HG02759 (cell line): ENCODE results near the gene THSD8.
"Not testable (repeated sequence)": the region's sequence is repeated elsewhere in the genome, so short reads cannot be mapped to it uniquely, and the experiment has no call there.

ENCODE experiments used
- ATAC-seq: cut with Tn5 transposase; IDR thresholded peaks from one replicate; pipeline ENCODE4 v1.9.1; 2021; ENCODE audit warnings: mild to moderate bottlenecking, moderate library complexity; ENCODE audit not compliant: unreplicated experiment

The THSD8 gene

DNA sequence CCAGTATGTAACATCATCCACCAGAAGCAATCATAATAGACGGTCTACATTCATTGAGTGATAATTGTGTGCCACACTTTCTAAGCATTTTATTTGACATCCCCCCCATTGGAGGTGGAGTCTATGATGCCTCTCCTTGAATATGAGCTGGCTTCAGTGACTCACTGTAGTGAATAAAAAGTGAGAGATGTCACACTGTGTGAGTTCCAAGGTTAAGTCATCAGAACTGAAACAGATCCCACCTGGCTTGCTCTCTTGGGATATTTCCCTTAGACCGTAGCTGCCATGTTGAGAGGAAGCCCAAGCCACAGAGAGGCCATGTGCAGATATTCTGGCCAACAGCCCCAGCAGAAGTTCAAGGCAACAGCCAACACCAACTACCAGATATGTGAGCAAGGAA lies 19.9 kb downstream of the THSD8 start:
- no peak for ATAC-seq

GRCh38 chr19:12825254-12826131 lies 23.6 kb downstream of the THSD8 start:
- no peak for ATAC-seq

- ATAC-seq: no peak
Observed at GRCh38 chr19:12828494-12828893, 26.6 kb downstream of the THSD8 start.

GRCh38 chr19:12833418-12833737 lies 31.5 kb downstream of the THSD8 start:
- ATAC-seq: no peak

- no peak for ATAC-seq
Observed at GRCh38 chr19:12833738-12834565, 32.1 kb downstream of the THSD8 start.

GRCh38 chr19:12834566-12834943 lies 32.7 kb downstream of the THSD8 start, which contains the start of gene RTBDN:
RTBDN (minus strand) TSS chr19:12834579; CDS start chr19:12829979, 4,600 bp downstream.
- ATAC-seq: no peak

DNA sequence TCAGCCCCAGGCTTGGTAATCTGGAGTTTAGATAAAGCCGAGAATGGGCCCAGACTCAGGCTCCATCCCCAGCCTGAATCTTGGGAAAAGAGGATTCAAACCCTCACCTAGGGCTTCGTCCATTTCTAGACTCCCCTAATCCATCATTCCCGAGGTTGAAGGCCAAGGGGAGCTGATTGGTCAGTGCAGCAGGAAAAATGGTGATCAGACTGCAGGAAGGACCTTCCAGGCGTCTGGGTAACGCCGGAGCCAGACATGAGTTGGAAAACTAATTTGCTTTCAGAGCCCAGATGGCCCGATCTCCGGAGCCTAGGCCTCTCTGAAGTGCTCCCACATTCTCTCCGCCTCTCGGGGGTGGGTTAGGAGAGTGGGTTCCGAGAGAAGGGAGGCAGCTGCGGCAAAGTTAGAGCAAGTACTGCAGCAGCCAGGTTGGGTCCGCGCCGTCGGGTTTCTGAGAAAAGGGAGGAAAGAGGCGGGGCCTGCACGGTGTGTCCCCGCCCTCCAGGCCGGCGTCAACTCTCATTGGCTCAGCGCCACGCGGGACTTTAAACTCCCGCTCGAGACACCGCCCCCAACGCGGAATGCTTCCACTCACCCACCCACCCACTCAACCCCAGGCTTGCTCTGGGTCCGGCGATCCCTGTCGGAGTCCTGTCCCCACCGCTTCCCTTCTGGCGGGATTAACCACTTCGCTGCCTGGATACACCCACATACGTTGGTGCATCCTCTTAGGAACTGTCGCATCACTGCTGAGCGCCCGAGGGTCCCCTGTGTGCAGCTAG lies 33.3 kb downstream of the THSD8 start:
- ATAC-seq: no peak

DNA sequence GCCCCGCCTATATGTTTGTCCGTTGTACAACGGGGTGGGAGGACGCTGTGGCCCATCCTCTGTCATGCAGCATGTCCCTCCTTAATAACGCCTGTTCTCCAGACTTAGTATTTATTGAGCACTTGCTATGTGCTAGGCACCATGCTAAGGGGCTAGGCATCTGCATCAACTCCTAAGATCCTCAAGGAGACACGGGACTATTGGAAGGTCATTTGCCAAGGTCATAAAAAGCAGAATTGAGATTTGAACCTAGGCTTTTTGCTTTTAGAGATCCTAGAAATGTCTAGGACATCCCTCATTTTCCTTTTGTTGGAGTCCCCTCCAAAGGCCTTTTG lies 34.6 kb downstream of the THSD8 start:
- no peak for ATAC-seq

- no peak for ATAC-seq
Observed at GRCh38 chr19:12837225-12837624, 35.4 kb downstream of the THSD8 start.

GRCh38 chr19:12838182-12838885 lies 36.5 kb downstream of the THSD8 start, which contains the start of gene MAST1:
MAST1 (plus strand) TSS chr19:12838515; CDS start chr19:12838573, 58 bp downstream.
- ATAC-seq: no peak

DNA sequence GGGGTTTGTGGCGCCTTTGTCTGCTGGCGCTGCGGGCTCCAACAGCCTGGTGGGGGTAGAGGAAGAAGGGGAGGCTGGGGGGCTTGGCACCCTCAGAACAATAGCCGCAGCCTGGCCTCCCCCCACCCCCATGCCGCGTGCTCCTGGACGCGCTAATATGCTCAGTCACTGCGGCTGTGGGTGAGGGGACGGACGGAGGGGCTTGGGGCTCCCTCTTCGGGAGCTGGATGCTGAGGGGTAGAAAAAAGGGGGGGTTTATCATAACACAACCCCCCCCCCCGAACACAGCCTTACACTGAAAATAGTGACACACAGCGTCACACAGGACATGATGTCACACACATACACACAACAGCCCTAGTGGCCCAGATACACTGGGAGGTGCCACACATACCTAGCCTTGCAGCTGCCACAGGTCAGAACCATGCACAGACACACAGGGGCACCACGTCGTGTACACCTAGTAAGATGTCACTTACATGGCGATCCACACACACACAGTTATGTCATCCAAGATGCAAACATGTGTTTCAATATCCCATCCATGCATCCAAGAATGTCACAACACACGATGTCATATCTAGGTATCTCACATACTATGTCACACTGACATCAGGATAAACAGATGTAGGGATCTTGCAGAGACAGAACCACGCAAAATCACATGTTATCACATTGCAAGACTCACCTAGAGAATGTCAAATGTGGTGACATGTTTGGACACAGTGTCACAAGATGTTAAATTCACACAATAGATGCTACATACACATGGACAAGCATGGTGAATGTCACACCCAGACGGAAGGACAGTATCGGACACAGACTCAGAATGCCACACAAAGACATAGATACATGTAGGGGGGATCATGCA lies 37.3 kb downstream of the THSD8 start:
- no peak for ATAC-seq

DNA sequence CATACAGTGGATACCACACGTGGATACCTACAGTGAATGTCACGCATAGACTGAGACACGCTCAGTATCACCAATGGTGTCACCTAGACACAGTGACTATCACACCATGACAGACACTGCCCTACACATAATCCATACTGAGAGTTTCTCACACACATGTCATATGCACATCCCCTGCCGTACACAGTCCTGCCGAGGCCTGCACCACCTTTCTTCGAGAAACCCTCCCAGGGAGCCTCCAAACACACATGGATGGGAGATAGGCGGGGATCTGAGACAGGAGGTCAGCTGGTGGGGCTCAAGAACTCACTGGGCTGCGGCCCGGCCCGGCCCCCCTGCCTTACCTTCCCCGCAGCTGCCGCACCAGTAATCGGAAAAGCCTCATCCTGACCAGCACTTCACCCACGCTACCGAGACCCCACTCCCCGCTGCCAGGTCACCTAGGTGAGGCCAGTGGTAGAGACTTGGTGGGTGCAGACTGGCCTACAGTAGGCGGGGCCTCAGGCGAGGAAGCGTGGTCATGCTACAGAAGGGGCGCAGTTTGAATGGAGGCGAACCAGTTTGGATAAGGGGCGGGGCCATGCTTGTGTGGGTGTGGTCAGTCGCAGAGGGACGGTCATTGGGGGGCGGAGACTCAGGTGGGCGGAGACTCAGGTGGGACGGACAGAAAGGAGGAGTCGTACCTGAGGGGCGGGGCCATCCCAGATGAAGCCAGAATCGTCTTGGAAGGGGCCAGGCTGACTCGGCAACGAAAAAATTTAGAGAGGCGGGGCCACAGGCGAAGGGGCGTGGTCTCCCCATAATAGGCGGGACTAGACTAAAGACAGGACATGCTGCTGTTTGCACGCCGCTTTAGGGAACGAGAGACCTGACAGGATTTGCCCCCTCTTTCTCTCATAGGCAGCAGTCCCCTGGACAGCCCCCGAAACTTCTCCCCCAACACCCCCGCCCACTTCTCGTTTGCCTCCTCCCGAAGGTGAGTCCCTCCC lies 38.5 kb downstream of the THSD8 start:
- ATAC-seq: no peak

- no peak for ATAC-seq
Observed at GRCh38 chr19:12841094-12841493, 39.2 kb downstream of the THSD8 start.

DNA sequence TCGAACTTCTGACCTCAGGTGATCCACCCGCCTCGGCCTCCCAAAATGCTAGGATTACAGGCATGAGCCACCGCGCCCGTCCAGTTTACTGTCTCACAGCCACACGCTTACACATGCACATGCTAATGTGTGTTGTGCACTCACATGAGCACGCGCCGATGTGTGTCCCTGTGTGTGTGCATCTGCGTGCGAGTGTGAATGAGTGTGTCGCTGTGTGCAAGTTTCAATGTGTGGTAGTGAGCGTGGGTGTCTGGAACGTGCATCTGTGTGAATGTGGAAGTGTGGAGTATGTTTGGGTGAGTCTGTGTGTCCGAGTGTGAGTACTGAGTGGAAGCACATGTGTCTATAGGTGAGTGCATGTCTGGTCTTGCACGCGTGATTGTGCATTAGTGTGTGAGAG lies 40.6 kb downstream of the THSD8 start:
- ATAC-seq: no peak

- no peak for ATAC-seq
Observed at GRCh38 chr19:12843328-12843727, 41.5 kb downstream of the THSD8 start.

GRCh38 chr19:12843999-12844732 lies 42.3 kb downstream of the THSD8 start:
- no peak for ATAC-seq

DNA sequence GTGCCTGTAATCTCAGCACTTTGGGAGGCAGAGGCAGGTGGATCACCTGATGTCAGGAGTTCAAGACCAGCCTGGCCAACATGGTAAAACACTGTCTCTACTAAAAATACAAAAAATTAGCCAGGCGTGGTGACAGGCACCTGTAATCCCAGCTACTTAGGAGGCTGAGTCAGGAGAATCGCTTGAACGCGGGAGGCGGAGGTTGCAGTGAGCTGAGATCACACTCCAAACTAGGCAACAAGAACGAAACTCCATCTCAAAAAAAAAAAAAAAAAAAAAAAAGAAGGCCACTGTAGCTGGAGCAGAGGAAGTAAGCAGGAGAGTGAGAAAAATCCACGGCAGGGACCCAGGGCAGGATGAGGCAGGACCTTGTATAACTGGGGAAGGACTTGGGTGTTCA lies 44.7 kb downstream of the THSD8 start:
- ATAC-seq: not testable (repeated sequence)
